CD4-positive, alpha-beta T cell treated with Interleukin-2 at 100 ng/mL for 4 hours (primary cell): Measurements from ENCODE around the gene PRR7.
A peak's percentile ranks its signal among the peaks of the same experiment; 100 is the strongest.

Source experiments
- DNase-seq: peaks from one replicate; pipeline ENCODE4 v3.0.0-alpha.2; 2020; ENCODE audit warnings: low spot score

Gene PRR7

DNA sequence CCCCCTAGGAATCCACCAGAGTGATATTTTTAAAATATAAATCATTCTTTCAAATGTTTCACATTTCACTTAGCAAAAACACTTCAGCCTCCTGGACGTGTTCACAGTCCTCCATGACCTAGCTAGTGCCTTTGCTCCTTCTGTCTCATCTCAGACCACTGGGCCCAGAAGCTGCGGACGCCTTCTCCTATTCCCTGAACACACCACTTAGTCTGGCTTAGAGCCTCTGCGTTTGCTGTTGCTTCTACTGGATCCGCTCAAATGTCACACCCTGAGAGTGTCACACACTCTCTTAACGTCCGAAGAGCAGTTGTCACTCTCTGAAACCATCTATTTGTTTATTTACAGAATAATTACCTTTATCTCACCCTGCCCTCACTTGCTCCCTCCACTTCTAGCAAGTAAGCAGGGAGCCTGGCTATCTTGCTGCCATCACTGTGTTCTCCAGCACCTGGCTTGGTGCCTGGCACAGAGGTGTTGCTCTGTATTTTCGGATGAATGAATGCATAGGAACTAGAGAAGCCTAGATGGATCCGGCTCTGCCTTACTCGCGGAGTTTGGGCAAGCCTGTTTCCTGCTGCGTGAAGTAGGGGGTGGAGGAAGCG lies 21.3 kb upstream of the PRR7 start:
- DNase-seq, result no peak

DNA sequence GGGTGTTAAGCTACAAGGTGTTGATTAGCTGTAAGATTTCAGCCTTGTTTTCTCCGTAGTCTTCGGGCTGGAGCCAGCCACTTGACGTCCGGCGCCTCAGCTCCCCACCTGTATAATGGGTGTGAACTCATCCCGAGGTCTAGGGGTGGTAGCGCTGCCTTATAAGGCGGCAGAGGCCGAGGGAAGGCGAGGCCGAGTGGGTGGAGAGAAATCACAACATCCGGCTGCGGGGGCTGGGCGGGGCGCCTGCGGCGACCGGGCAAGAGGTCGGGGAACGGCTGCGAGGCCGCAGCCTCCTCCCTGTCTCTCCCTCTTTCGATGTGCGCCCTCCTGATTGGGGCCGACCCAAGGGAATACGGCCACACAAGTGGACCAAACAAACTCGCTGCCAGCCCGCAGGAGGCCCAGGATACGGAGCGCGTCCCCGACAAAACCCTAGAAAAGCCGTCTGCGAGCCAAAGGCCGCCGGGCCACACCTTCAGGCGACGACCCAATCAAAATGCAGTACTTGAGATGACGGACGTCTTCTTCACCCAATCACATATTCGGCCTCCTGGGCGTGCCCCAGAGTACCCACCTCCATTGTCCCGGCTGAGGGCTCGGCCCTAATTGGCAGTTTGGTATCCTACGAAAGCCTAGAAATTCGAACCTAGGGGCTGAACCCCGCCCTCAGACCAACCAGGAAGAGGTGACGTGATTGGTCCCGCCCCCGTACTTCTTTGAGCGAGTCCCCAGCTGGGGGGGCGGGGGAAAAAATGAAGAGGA lies 20.6 kb upstream of the PRR7 start:
- peak; percentile 100 for DNase-seq

DNA sequence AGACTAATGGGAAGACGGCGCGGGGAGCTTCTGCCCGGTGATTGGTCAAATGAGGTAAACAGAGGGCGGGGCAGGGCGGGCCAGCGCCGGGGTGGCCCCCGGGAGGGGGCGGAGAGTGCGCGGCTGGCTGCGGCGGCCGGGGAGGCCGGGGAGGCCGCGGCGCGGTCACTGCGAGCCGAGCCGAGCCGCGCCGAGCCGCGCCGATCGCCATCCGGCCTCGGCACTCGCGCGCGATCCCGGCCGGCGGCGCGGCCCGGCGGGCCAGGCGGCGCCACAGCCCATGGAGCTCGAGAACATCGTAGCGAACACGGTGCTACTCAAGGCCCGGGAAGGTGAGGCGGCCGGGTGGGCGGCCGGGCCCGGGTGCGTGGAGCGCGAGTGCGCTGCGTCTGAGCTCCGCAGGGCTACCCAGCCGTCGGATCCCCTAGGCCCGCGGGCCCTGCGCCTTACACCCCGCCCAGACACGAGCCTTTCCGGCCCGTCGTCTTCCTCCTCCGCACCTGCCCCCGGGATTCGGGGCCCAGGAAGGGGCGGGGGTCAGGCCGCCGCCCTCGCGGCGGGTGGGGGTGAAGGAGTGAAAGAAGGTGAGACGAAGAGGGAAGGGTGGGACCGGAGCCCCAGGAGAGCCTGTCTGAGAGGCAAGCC lies 19.9 kb upstream of the PRR7 start, which contains the start of gene GRK6:
TSS of gene GRK6 (plus strand) at position 111 of the 645 bp plus-strand sequence. CDS start at position 281, 170 bp downstream.
- peak; percentile 71 for DNase-seq

DNA sequence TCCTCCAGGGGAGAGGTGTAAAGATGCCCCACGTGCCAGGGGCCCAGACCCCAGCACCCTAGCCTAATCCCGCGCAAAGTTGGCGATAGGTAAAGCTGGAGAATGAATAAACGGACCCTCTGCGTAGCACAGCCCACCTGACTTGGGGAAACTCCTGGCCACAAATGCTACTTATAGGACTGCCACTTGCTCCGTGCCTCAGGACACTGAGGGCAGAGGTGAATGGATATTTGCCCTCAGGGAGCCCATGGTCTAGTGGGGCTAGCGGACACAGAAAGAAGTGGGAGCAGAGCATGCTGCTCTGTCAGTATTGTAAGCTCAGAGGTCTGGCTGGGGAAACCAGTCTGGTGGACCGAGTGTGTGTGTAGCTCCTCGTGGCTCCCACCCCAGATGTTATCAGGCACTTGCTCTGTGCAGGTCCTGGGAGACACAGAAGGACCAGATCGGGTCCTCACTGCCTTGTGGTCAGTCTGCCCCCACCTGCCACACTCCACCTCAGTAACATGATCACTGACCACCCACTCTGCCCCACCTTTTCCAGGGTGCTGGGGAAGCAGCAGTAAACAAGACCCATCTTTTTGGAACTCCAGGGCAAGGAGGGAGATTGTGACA lies 19.3 kb upstream of the PRR7 start:
- DNase-seq, result no peak

DNA sequence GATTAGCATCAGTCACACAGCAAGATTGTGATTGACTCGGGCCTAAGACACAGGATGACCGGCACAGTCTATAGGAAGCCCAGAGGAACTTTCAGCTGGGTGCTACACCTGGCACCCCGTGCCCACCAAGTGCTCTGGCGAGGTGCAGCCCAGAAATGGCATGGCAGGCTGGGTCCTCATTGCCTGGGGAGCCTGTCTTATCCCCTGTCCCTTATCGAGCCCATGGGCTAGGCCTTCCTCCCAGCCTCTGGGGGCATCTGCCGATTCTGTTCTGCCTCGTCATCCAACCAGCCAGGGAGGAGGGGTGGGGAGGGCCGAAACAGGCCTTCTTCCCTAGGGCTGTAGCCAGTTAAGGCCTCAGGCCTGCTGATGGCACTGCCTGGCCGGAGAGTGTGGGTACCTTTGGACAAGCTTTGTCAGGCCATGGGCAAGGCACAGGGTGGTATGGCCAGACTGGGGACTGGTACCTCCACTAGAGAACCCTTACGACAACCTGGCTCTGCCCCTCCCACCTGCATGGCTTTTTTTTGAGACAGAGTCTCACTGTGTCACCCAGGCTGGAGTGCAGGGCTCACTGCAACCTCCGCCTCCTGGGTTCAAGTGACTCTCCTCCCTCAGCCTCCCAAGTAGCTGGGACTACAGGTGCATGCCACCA lies 18.6 kb upstream of the PRR7 start:
- no peak for DNase-seq

DNA sequence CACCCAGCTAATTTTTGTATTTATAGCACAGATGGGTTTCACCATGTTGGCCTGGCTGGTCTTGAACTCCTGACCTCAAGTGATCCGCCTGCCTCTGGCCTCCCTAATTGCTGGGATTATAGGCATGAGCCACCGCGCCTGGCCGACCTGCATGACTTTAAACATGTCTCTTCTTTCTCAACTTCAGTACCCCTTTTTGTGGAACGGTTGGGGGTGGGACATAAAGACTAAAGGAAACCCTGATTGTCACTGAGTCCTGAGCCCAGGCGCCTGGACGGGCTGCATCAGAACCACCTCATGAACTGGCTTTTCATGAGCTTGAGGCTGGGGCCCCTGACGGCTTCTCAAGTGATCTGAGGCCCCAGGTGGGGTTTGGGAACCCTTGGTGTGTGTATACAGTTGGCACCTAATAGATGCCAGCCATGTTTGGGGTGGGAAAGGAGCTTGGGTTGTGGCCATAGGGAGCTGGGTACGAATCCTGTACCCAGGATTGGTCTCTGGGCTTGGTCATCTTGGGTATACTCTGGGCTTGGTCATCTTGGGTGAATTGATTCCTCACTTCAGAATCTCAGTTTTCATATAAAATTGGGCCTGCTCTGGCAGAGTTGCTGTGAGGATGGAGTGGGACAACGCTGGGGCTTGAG lies 17.9 kb upstream of the PRR7 start:
- no peak for DNase-seq

DNA sequence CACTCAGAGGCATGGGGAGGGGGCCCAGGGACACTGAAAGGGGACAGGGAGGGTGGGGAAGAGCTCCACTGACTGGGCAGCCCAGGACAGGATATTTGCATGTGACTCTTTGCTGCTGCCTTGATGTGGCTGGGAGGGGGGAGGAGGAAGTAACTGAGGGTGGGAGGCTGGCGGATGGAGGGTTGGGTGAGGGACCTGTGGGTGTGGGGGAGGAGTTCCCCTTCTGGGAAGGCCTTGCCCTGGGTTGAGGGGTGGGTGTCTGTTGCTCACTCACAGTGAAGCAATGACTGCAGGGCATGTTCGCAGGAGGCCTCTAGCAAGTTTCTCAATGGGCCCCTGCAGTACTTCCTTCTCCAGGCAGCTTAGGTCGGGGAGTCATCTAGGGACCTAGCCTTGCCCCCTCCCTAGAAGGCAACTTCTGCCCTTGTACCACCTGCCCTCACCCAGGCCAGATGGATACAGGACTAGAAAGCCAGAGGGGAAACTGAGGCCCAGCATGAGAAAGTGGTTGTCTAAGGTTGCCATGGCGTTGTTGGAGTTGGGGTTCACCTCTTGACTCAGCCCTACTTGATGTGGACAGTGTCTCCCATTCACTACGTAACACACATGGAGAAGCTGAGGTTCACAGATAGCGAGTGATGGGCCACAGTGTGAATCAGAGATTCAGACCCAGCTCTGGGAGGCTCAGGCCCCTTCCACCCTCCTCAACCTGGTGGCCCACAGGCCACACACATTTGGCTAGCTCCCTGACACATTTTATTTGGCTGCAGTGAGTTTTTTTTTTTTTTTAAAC lies 17.2 kb upstream of the PRR7 start:
- DNase-seq, result peak; percentile 91

DNA sequence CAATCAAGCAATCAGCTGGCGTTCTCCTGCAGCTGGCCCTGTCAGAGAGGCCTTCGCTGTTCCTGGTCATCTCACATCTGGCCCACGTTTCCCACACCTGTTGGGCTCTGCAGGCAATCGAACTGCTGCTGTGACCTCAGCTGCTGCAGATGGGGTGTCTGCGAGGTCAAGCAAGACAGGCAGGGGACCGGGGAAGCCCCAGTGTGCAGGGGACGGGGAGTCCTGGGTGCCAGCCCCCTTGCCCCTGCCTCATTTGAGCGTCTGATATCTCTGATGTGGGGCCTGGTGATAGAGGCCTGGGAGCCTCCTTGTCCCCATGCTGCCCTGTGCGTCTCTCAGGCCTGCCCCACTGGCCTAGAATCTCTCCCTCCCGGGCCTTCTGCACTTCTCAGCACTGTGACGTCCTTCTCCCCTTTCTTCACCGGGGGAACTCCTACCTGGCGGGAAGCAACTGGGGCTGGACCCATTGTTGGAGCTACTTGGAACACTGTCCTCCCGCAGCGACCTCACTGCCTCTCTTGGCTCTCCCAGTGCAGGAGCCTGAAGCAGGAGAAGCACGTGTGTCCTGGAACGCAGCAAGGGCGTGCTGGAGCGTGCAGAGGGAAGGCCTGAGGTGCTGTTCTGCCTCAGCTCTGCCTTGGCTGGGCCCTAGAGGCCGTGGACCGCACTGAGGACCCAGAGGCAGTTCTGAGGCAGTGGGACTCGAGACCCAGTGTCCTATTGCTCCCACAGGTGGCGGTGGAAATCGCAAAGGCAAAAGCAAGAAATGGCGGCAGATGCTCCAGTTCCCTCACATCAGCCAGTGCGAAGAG lies 16.3 kb upstream of the PRR7 start:
- no peak for DNase-seq

DNA sequence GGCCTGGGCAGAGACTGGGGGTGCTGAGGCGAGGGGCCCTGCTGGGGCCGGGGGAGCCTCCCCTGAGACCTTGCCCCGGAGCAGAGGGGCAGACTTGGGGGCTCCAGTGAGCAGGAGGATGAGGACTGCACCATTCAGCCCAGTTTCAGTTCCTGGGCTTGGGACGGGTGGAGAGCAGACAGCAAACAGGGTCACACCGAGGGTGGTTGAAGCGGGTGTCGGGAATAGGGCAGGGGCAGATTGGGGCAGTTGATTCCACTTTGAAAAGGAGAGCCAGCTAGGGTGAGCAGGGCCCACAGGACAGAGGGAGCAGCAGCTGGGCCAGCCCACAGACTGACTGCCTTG lies 15.7 kb upstream of the PRR7 start:
- no peak for DNase-seq

DNA sequence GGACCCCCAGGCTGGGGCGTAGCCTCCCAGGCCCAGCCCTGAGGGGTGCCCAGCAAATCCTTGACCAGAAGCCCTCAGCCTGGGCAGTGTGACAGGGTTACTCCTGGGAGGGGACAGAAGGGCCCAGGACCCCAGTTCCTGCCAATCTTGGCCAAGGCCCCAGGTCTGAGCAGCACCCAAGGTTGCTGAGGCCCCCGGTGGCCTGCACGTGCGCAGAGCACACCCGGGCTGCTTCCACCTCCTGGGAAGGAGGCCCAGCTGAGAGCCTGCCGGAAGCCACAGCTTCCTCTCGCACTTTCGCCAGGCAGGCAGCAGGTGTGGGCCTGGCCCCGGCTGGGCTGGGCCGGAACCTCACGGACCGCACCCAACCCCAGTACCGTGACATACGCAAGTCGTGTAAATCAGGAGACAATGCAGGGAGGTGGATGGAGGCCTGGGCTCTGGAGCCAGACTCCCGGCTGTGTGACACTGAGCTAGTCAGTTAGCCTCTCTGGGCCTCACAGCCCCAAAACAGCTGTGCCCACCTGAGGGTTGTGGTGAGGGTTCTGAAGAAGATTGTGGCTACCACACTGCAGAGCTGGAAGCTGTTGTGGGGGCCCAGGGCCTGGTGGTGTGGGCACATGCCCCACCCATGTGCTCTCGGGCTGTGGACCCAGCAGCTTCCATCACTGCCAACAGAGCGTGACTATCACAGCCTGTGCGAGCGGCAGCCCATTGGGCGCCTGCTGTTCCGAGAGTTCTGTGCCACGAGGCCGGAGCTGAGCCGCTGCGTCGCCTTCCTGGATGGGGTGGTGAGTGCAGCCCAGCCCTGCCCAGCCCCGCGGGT lies 15.1 kb upstream of the PRR7 start:
- peak; percentile 61 for DNase-seq

DNA sequence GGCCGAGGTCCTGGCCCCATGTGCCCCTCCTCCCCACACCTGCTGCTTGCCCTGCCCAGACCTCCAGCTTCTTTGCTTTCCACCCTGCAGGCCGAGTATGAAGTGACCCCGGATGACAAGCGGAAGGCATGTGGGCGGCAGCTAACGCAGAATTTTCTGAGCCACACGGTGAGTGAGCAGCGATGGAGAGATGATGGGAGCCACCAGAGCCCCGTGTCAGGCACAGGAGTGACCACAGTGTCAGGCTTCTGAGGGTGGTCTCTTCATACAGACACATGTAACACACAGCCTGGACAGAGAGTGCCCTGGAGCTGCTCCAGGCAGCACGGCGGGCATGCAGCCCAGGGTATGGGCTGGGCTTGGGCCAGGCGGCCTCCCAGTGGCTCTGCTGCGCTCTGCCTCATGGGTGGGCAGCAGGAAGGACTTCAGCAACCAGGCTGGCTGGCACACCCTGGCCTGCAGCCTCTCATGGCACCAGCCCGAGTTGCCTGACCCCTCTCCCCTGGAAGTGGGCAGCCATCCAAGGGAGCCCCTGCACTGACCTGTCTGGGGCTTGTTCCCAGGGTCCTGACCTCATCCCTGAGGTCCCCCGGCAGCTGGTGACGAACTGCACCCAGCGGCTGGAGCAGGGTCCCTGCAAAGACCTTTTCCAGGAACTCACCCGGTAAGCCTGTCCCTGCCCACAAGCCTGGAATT lies 14.3 kb upstream of the PRR7 start:
- DNase-seq, result no peak

DNA sequence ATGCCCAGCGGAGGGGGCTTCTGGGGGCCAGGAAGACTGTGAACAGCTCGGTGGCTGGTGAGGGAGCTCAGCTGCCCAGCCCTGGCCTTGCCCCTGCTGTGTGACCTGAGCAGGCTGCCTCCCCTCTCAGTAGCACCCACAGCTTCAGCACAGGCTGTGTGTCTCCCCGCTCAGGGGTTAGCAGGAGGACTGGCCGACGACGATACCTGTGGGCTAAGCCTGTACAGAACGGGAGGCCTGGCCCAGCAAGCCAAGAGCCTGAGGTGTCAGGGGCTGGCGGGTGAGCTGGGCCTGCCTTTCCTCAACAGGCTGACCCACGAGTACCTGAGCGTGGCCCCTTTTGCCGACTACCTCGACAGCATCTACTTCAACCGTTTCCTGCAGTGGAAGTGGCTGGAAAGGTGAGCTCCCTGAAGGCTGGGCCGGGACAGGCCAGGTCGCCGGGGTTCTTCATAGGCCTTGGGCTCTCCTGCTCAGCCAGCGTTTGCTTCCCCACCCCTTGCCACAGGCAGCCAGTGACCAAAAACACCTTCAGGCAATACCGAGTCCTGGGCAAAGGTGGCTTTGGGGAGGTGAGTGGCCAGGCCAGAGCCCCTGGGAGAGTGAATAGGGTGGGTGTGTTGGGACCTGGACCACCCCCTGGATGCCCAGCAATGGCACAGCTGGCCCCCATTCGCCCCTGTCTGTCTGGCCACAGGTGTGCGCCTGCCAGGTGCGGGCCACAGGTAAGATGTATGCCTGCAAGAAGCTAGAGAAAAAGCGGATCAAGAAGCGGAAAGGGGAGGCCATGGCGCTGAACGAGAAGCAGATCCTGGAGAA lies 13.6 kb upstream of the PRR7 start:
- no peak for DNase-seq

DNA sequence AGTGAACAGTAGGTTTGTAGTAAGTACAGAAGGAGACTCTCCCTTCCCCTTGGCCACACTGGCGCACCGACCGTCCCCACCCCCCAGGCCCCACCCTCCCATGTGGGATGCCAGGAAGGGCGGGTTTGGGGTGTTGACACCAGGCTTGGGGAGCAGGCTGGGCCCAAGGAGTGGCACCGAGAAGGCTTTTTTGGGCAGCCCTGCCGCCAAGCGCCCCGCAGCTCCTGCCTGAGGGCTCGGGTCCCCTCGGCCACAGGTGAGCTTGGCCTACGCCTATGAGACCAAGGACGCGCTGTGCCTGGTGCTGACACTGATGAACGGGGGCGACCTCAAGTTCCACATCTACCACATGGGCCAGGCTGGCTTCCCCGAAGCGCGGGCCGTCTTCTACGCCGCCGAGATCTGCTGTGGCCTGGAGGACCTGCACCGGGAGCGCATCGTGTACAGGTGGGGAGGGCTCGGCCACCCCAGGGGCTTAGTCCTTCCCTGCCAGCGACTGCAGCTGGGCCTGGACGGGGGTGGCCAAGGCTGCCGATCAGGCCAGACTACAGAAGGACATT lies 12.9 kb upstream of the PRR7 start:
- no peak for DNase-seq

DNA sequence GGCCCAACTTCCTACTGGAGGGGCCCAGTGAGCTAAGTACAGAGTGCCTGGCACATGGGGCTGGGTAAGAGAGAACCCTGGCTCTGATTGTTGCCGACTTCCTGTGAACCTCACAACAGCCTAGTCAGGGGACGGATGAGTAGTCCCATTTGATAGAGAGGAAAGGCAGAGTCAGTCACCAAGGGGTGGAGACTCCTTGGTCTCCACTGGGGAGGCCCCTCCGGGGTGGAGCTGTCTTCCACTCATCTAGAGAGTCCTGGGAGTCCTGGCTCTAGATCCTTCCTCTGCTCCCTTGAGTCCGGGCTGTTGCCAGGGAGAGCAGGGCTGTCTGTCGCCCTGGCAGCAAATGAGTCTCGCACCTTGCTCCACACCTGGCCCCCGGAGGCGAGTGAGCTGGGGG lies 12.2 kb upstream of the PRR7 start:
- peak; percentile 77 for DNase-seq

DNA sequence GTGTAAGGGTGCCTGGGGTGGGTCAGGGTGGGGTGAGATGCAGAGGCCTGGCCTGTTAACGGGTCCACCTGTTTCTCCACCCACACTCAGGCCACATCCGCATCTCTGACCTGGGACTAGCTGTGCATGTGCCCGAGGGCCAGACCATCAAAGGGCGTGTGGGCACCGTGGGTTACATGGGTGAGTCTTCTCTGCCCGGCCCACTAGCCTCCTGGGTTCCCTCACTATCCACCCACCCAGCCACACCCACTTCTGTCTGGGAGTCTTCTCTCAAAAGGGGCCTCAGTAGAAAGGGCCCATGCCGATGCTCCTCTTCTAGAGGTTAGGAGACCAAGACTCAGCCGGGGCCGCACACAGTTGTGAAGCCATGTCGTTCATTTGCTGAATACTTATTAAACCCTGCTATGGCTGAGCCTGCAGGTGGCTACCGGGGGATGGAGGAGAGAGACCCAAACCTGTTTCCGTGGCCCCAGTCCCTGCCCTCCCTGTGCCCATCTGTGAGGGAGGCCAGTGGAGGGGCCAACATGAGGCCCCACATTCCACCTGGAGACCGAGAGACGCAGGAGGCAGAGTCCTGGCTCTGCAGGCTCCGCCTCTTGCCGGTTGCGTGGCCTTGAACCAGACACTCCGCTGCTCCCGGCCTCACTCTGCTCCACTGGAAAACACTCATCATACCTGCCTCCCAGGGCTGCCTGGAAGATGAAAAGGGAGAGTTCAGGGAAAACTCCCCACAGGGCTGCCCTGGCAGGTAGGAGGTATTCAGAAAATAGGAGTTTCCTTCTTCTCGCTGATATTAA lies 11.5 kb upstream of the PRR7 start:
- no peak for DNase-seq

DNA sequence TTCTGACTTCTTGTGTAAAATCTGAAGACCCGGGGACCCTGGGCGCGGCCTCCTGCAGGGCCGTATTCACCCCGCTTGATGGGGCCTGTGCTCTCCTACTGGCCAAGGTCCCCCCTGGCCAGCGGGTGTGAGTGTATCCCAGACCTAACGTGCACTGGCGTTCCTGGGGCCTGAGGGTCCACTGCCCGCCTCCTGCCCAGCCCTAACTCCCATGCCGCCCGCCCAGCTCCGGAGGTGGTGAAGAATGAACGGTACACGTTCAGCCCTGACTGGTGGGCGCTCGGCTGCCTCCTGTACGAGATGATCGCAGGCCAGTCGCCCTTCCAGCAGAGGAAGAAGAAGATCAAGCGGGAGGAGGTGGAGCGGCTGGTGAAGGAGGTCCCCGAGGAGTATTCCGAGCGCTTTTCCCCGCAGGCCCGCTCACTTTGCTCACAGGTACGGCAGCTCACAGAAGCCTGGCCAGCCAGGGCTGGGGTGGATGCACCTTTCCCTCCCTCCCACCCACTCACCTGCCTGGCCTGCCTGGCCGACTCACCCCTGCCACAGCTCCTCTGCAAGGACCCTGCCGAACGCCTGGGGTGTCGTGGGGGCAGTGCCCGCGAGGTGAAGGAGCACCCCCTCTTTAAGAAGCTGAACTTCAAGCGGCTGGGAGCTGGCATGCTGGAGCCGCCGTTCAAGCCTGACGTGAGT lies 10.6 kb upstream of the PRR7 start:
- no peak for DNase-seq
